ENCODE data around the gene OTUD5.

DNA sequence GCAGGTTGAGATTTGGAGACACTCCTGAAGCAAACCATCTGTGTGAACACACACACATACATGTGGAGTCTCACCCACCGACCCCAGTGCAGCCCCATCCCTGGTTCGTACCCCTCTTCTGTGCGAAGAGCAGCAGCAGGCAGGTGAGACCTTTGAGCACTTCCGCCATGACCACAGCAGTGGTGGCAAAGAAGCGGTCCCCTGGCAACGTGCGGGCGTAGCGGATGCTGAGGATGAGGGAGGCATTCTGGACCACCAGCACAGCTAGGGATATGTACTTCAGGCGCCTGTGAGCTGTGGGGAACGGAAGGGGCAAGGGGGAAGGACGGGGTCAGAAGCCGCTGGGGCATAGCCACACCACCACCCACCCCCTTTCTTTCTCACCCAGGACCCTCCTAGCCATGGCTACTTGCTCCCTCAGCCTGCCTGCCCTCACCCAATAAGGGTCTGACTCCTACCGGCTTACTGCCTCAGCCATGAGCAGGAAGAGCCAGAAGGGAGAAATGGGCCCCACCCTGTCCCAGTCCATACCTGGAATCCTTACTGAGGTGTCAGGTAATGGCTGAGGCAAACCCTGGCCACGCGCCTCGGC, 47.6 kb downstream of the OTUD5 start:
- TF ChIP-seq, protein P1, sequence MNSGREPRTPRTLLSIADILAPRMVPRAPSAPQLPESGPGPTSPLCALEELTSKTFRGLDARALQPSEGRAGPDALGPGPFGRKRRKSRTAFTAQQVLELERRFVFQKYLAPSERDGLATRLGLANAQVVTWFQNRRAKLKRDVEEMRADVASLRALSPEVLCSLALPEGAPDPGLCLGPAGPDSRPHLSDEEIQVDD (CRISPR knock-in tag; IDR thresholded peaks at IDR 0.05; ENCODE audit: borderline replicate concordance) = no peak
- TF ChIP-seq MXI1 (IDR thresholded peaks at IDR 0.05; ENCODE audit: borderline replicate concordance, low read depth, low read length) (no peak), MTA1 (CRISPR knock-in tag; IDR thresholded peaks at IDR 0.05; ENCODE audit: borderline replicate concordance) (no peak), KDM5A (IDR thresholded peaks at IDR 0.05; ENCODE audit: borderline replicate concordance, low read length) (no peak), NFIC (IDR thresholded peaks at IDR 0.05; ENCODE audit: low read length) (no peak)
